ENCODE data around the gene C11orf68. TPM values are rescaled to one million over a fixed set of nuclear protein-coding genes. Genes with fewer than 3 reads are reported as not detected.

C11orf68 gene
- total RNA-seq, 1 donor from 2014 or later: 31.7 TPM

GRCh38 chr11:65870307-65870658 lies 48.6 kb downstream of the C11orf68 start:
- H3K4me3 Mint-ChIP-seq: peak overlapping the region; percentile 7

DNA sequence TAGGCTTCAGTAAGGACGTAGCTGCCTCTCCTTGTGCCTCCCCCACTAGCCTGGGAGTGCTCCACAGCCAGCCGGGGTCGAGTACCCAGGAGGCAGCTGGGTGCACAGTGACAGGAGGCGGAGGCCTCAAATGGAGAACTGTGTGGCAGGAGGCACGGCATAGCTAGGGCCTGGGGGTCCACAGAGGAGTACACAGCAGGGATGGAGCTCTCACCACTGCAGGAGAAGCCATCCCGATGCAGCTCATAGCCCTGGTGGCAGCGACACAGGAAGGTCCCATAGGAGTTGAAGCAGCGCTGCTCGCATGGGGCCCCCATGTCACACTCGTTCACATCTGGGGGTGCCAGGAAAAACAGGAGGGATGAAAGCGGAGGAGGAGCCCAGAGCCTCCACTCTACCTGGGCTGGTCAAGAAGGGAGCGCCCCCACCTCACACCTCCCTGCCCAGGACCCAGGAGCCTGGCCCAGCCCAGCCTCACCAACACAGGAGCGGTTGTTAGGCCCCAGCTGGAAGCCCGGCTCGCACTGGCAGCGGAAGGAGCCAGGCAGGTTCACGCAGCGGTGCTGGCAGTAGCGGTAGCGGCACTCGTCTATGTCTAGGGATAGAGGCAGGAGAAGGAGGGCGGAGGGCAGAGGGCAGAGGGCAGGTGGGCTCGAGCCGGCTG lies 49.1 kb downstream of the C11orf68 start:
- ChIA-PET CTCF (interaction anchor here (1.3 to 2.8 kb wide), 3 partner anchors 10 to 18 kb away, joined by 4 to 10 read pairs (median 5); partner anchors contain the start of genes FIBP and MUS81), POLR2A (interaction anchor here (0.6 to 5.2 kb wide), 6 partner anchors 11 to 556 kb away, joined by 3 to 113 read pairs (median 6); partner anchors contain the start of genes CCDC85B, CFL1 and MUS81)
- TF ChIP-seq, protein P1, sequence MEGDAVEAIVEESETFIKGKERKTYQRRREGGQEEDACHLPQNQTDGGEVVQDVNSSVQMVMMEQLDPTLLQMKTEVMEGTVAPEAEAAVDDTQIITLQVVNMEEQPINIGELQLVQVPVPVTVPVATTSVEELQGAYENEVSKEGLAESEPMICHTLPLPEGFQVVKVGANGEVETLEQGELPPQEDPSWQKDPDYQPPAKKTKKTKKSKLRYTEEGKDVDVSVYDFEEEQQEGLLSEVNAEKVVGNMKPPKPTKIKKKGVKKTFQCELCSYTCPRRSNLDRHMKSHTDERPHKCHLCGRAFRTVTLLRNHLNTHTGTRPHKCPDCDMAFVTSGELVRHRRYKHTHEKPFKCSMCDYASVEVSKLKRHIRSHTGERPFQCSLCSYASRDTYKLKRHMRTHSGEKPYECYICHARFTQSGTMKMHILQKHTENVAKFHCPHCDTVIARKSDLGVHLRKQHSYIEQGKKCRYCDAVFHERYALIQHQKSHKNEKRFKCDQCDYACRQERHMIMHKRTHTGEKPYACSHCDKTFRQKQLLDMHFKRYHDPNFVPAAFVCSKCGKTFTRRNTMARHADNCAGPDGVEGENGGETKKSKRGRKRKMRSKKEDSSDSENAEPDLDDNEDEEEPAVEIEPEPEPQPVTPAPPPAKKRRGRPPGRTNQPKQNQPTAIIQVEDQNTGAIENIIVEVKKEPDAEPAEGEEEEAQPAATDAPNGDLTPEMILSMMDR (IDR thresholded peaks at IDR 0.05): no peak
- ATAC-seq (ENCODE audit: low read depth) (no peak), DNase-seq (no peak)
- no peak overlapping the region for H3K4me3 Mint-ChIP-seq
- peaks cover 5% of the 10 kb centered on the region for H3K27me3 Mint-ChIP-seq
- H3K9me3 Mint-ChIP-seq: no peaks in the 10 kb centered on the region
- peaks cover 20% of the 10 kb centered on the region for H3K4me1 Mint-ChIP-seq
- intact Hi-C loops (cut with micrococcal nuclease): no loop called here
- H3K27ac Mint-ChIP-seq: no peak overlapping the region
- peaks cover 23% of the 10 kb centered on the region for H3K36me3 Mint-ChIP-seq (ENCODE audit: low read depth)

More at GRCh38 chr11:65870307-65870658, 48.6 kb downstream of the C11orf68 start:
- peaks cover 20% of the 10 kb centered on the region for H3K4me1 Mint-ChIP-seq
- ChIA-PET POLR2A (interaction anchor here (1.4 to 5.2 kb wide), 5 partner anchors 11 to 37 kb away, joined by 3 to 113 read pairs (median 6); partner anchors contain the start of genes CCDC85B, CFL1 and MUS81), CTCF (interaction anchor here (1.7 to 2.8 kb wide), 2 partner anchors 11 to 14 kb away, joined by 10 to 11 read pairs; partner anchors contain the start of gene MUS81)
- ATAC-seq (ENCODE audit: low read depth) (no peak), DNase-seq (no peak)
- peaks cover 5% of the 10 kb centered on the region for H3K27me3 Mint-ChIP-seq
- TF ChIP-seq, protein P1 (IDR thresholded peaks at IDR 0.05): no peak
- no peak overlapping the region for H3K27ac Mint-ChIP-seq
- H3K36me3 Mint-ChIP-seq (ENCODE audit: low read depth): peaks cover 18% of the 10 kb centered on the region
- intact Hi-C loops (cut with micrococcal nuclease): no loop called here
- no peaks in the 10 kb centered on the region for H3K9me3 Mint-ChIP-seq

- TF ChIP-seq, protein P1 (IDR thresholded peaks at IDR 0.05): no peak
- DNase-seq (no peak), ATAC-seq (ENCODE audit: low read depth) (no peak)
- Mint-ChIP-seq H3K27me3 (peaks cover 5% of the 10 kb centered on the region), H3K27ac (no peak overlapping the region), H3K4me3 (no peak overlapping the region), H3K4me1 (peaks cover 18% of the 10 kb centered on the region), H3K9me3 (no peaks in the 10 kb centered on the region), H3K36me3 (ENCODE audit: low read depth) (peaks cover 31% of the 10 kb centered on the region)
- ChIA-PET POLR2A (interaction anchor here (0.5 to 5.2 kb wide), 7 partner anchors 10 to 93 kb away, joined by 3 to 113 read pairs (median 5); partner anchors contain the start of genes CCDC85B, CFL1 and MUS81), CTCF (interaction anchor here (1.3 to 2.8 kb wide), 3 partner anchors 9 to 19 kb away, joined by 4 to 10 read pairs (median 5); partner anchors contain the start of genes FIBP and MUS81)
- intact Hi-C loops (cut with micrococcal nuclease): loop anchor here (1.0 kb wide), 1 partner anchor 9 kb away; the partner anchor contains the start of gene MUS81
These were observed 50.0 kb downstream of the C11orf68 start for GRCh38 chr11:65868907-65869306.

DNA sequence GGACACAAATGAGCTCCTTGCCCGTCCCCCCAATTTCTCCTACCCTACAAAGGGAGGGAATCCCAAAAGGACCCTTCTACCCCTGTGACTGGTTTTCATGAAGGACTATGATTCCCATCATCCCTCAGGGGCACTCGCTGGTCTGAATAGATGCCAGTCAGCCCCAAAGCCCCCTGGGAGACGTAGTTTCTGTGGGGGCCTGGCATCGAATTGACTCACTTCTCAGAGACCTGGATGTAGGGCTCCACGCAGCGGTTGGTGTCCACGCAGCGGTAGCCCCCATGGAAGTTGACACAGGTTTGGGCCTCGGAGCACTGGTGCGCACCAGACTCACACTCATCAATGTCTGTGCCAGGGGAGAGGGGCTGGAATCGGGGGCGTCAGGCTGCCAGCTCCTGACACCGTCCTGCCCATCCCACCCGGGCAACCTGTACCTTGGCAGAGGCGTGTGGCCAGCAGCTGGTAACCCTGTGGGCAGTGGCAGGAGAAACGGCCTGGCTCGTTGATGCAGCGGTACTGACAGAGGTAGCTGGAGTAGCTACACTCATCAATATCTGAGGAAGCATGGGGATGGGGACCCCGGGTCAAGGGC lies 50.7 kb downstream of the C11orf68 start:
- ATAC-seq (ENCODE audit: low read depth): peak; percentile 69
- DNase-seq: no peak
- intact Hi-C loops (cut with micrococcal nuclease): loop anchor here (1.0 kb wide), 1 partner anchor 8 kb away; the partner anchor contains the start of gene MUS81
- TF ChIP-seq, protein P1 (IDR thresholded peaks at IDR 0.05): no peak
- Mint-ChIP-seq H3K27ac (no peak overlapping the region), H3K27me3 (peaks cover 3% of the 10 kb centered on the region), H3K4me1 (peaks cover 12% of the 10 kb centered on the region), H3K9me3 (no peaks in the 10 kb centered on the region), H3K36me3 (ENCODE audit: low read depth) (peaks cover 38% of the 10 kb centered on the region), H3K4me3 (no peak overlapping the region)
- ChIA-PET POLR2A (interaction anchor here (0.9 to 5.2 kb wide), 5 partner anchors 9 to 35 kb away, joined by 4 to 113 read pairs (median 5); partner anchors contain the start of genes CCDC85B, CFL1 and MUS81), CTCF (interaction anchor here (1.5 to 2.8 kb wide), 2 partner anchors 9 to 16 kb away, joined by 5 to 10 read pairs; partner anchors contain the start of gene MUS81)

Measured in activated B cell treated with CpG ODN at 0.5 μM for 24 hours (primary cell).